ENCODE data around the gene GNL1. TPM values are rescaled to one million over a fixed set of nuclear protein-coding genes. Genes with fewer than 3 reads are reported as not detected.

GNL1 gene
- total RNA-seq, 1 donor from 2014 or later = 49.0 TPM

DNA sequence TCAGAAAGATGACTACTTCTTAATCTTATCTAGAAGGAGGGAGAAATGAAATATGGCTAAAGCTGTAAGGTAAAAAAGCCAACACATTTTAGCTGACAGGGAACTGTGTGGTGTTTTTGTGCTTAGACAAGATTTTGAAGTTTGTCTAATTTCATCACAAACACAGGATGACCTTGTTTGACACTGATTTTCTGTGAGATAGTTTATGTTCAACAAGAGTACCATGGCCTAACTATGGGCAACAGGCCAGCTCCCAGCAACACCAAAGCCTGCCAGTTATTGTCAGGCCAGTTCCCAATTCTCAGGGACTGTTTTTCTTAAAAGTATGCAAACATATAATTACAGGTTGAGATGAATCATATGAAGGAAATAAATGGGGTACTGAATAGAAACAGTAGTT is 9.5 kb upstream of the GNL1 start:
- H3K27ac ChIP-seq (ENCODE audit: low read depth, low read length) = no peak overlapping the region
- H3K4me2 ChIP-seq (ENCODE audit: low read length) = no peak overlapping the region
- no peak for TF ChIP-seq EZH2 (IDR thresholded peaks at IDR 0.05; ENCODE audit: insufficient read depth, low read length)
- TF ChIP-seq, protein P1, sequence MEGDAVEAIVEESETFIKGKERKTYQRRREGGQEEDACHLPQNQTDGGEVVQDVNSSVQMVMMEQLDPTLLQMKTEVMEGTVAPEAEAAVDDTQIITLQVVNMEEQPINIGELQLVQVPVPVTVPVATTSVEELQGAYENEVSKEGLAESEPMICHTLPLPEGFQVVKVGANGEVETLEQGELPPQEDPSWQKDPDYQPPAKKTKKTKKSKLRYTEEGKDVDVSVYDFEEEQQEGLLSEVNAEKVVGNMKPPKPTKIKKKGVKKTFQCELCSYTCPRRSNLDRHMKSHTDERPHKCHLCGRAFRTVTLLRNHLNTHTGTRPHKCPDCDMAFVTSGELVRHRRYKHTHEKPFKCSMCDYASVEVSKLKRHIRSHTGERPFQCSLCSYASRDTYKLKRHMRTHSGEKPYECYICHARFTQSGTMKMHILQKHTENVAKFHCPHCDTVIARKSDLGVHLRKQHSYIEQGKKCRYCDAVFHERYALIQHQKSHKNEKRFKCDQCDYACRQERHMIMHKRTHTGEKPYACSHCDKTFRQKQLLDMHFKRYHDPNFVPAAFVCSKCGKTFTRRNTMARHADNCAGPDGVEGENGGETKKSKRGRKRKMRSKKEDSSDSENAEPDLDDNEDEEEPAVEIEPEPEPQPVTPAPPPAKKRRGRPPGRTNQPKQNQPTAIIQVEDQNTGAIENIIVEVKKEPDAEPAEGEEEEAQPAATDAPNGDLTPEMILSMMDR (IDR thresholded peaks at IDR 0.05; ENCODE audit: insufficient read depth, low read depth, low read length) = no peak
- H3K4me3 ChIP-seq (ENCODE audit: insufficient read depth, low read depth, low read length) = no peak overlapping the region
- H3K27me3 ChIP-seq (ENCODE audit: insufficient read depth, low read length) = no peaks in the 10 kb centered on the region
- H3K9me3 Mint-ChIP-seq (ENCODE audit: unreplicated experiment) = no peaks in the 10 kb centered on the region
- H3K36me3 ChIP-seq (ENCODE audit: insufficient read depth, low read length) = peaks cover 12% of the 10 kb centered on the region
- FAIRE-seq (no peak), DNase-seq (ENCODE audit: low read depth) (no peak)
- no peak overlapping the region for H3K9ac ChIP-seq (ENCODE audit: low read length)
- peaks cover 6% of the 10 kb centered on the region for H3K4me1 ChIP-seq (ENCODE audit: insufficient read depth, low read length)
- peaks cover 3% of the 10 kb centered on the region for H3K79me2 ChIP-seq (ENCODE audit: insufficient read depth, low read length)
- H3K27ac Mint-ChIP-seq (ENCODE audit: unreplicated experiment) = no peak overlapping the region
- H4K20me1 ChIP-seq (ENCODE audit: insufficient read depth, low read length) = peaks cover 5% of the 10 kb centered on the region
- peaks cover 11% of the 10 kb centered on the region for H3K36me3 Mint-ChIP-seq (ENCODE audit: low read depth, unreplicated experiment)
- H3K4me3 Mint-ChIP-seq (ENCODE audit: unreplicated experiment) = no peak overlapping the region
- H3K4me1 Mint-ChIP-seq (ENCODE audit: low read depth, unreplicated experiment) = peaks cover 5% of the 10 kb centered on the region
- no peaks in the 10 kb centered on the region for H3K27me3 Mint-ChIP-seq (ENCODE audit: low read depth, unreplicated experiment)
- H3K9me3 ChIP-seq (ENCODE audit: insufficient read depth, low read depth, low read length) = no peaks in the 10 kb centered on the region
- H2AFZ ChIP-seq (ENCODE audit: low read depth, low read length) = no peak overlapping the region

DNA sequence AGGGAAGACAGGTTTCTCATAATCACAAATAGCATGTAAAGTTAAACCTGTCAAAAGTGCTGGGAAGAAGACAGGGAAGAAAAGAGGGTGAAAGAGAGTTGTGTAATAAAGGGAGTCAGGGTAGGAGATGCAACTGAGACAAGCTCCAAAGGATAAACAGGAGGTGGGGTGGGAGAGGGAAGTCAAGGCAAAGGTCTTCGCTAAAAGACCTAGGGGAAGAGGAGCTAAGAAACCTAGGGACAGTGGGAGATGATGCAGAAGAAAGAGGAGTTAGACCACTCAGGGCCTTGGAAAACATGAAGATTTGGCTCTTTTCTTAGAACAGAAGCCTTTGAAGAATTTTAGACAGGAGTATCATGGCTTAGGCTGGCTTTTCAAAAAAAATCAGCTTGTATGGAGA is 7.8 kb upstream of the GNL1 start:
- H3K27ac Mint-ChIP-seq (ENCODE audit: unreplicated experiment) = no peak overlapping the region
- TF ChIP-seq EZH2 (IDR thresholded peaks at IDR 0.05; ENCODE audit: insufficient read depth, low read length) = no peak
- TF ChIP-seq, protein P1 (IDR thresholded peaks at IDR 0.05; ENCODE audit: insufficient read depth, low read depth, low read length) = no peak
- Histone ChIP-seq H3K4me3 (ENCODE audit: insufficient read depth, low read depth, low read length) (no peak overlapping the region), H3K36me3 (ENCODE audit: insufficient read depth, low read length) (peaks cover 12% of the 10 kb centered on the region), H3K4me2 (ENCODE audit: low read length) (no peak overlapping the region), H3K27me3 (ENCODE audit: insufficient read depth, low read length) (no peaks in the 10 kb centered on the region), H3K9ac (ENCODE audit: low read length) (no peak overlapping the region), H3K4me1 (ENCODE audit: insufficient read depth, low read length) (no peaks in the 10 kb centered on the region), H4K20me1 (ENCODE audit: insufficient read depth, low read length) (peaks cover 5% of the 10 kb centered on the region), H3K9me3 (ENCODE audit: insufficient read depth, low read depth, low read length) (no peaks in the 10 kb centered on the region), H3K79me2 (ENCODE audit: insufficient read depth, low read length) (peaks cover 9% of the 10 kb centered on the region), H2AFZ (ENCODE audit: low read depth, low read length) (no peak overlapping the region), H3K27ac (ENCODE audit: low read depth, low read length) (no peak overlapping the region)
- no peak for DNase-seq (ENCODE audit: low read depth)
- H3K36me3 Mint-ChIP-seq (ENCODE audit: low read depth, unreplicated experiment) = peaks cover 11% of the 10 kb centered on the region
- H3K27me3 Mint-ChIP-seq (ENCODE audit: low read depth, unreplicated experiment) = no peaks in the 10 kb centered on the region
- H3K4me3 Mint-ChIP-seq (ENCODE audit: unreplicated experiment) = no peak overlapping the region
- no peaks in the 10 kb centered on the region for H3K9me3 Mint-ChIP-seq (ENCODE audit: unreplicated experiment)
- no peak for FAIRE-seq
- H3K4me1 Mint-ChIP-seq (ENCODE audit: low read depth, unreplicated experiment) = peaks cover 2% of the 10 kb centered on the region

- Histone ChIP-seq H3K9ac (ENCODE audit: low read length) (no peak overlapping the region), H3K79me2 (ENCODE audit: insufficient read depth, low read length) (peaks cover 21% of the 10 kb centered on the region), H3K4me3 (ENCODE audit: insufficient read depth, low read depth, low read length) (no peak overlapping the region), H3K36me3 (ENCODE audit: insufficient read depth, low read length) (peaks cover 12% of the 10 kb centered on the region), H4K20me1 (ENCODE audit: insufficient read depth, low read length) (peaks cover 14% of the 10 kb centered on the region), H3K27me3 (ENCODE audit: insufficient read depth, low read length) (no peaks in the 10 kb centered on the region), H3K9me3 (ENCODE audit: insufficient read depth, low read depth, low read length) (no peaks in the 10 kb centered on the region), H3K4me1 (ENCODE audit: insufficient read depth, low read length) (peaks cover 4% of the 10 kb centered on the region), H3K4me2 (ENCODE audit: low read length) (no peak overlapping the region), H3K27ac (ENCODE audit: low read depth, low read length) (no peak overlapping the region), H2AFZ (ENCODE audit: low read depth, low read length) (no peak overlapping the region)
- DNase-seq (ENCODE audit: low read depth) = no peak
- no peak for TF ChIP-seq EZH2 (IDR thresholded peaks at IDR 0.05; ENCODE audit: insufficient read depth, low read length)
- TF ChIP-seq, protein P1 (IDR thresholded peaks at IDR 0.05; ENCODE audit: insufficient read depth, low read depth, low read length) = no peak
- Mint-ChIP-seq H3K27ac (ENCODE audit: unreplicated experiment) (no peak overlapping the region), H3K27me3 (ENCODE audit: low read depth, unreplicated experiment) (no peaks in the 10 kb centered on the region), H3K9me3 (ENCODE audit: unreplicated experiment) (no peaks in the 10 kb centered on the region), H3K36me3 (ENCODE audit: low read depth, unreplicated experiment) (peaks cover 11% of the 10 kb centered on the region), H3K4me1 (ENCODE audit: low read depth, unreplicated experiment) (peaks cover 4% of the 10 kb centered on the region), H3K4me3 (ENCODE audit: unreplicated experiment) (no peak overlapping the region)
- FAIRE-seq = no peak
These were observed 6.5 kb upstream of the GNL1 start for GRCh38 chr6:30562470-30563425.

Data from astrocyte (in vitro differentiated cells and primary cell).